Nucleus accumbens (tissue), 56 donors: ENCODE results near the gene KNCN.

ENCODE experiments used
- DNase-seq, 56 donors: peaks; one replicate each; lab custom pipeline; 2025; lab: John Stamatoyannopoulos, UW

Gene KNCN

GRCh38 chr1:46569884-46570725, 18.7 kb upstream of the KNCN start:
- DNase-seq, result no peak

GRCh38 chr1:46569116-46569515, 17.7 kb upstream of the KNCN start:
- no peak for DNase-seq

- DNase-seq, result no peak
Observed at GRCh38 chr1:46568461-46568891, 17.0 kb upstream of the KNCN start.

- DNase-seq, result peak in 1 of 56 donors; percentile 36
Observed at GRCh38 chr1:46563341-46563740, 11.9 kb upstream of the KNCN start.

GRCh38 chr1:46562498-46562897, 11.1 kb upstream of the KNCN start:
- no peak for DNase-seq

- no peak for DNase-seq
Observed at GRCh38 chr1:46558966-46559365, 7.5 kb upstream of the KNCN start.

- DNase-seq, result peak in 12 of 56 donors; percentile 11 to 59 (median 30)
Observed at GRCh38 chr1:46558141-46558963, 6.9 kb upstream of the KNCN start.

GRCh38 chr1:46557403-46557802, 6.0 kb upstream of the KNCN start:
- no peak for DNase-seq

- DNase-seq, result no peak
Observed at GRCh38 chr1:46556822-46557221, 5.4 kb upstream of the KNCN start.

GRCh38 chr1:46555826-46556619, 4.6 kb upstream of the KNCN start:
- DNase-seq, result no peak

- peak in 5 of 56 donors; percentile 16 to 45 (median 25) for DNase-seq
Observed at GRCh38 chr1:46554597-46555381, 3.3 kb upstream of the KNCN start.

- no peak for DNase-seq
Observed at GRCh38 chr1:46554236-46554596, 2.8 kb upstream of the KNCN start.

GRCh38 chr1:46553506-46553905, 2.1 kb upstream of the KNCN start:
- DNase-seq, result no peak

GRCh38 chr1:46552357-46553237, 1.1 kb upstream of the KNCN start:
- no peak for DNase-seq

- no peak for DNase-seq
Observed at GRCh38 chr1:46550751-46551231, 656 bp downstream of the KNCN start.

GRCh38 chr1:46549697-46550681, 1.5 kb downstream of the KNCN start:
- DNase-seq, result peak in 36 of 56 donors; percentile 17 to 81 (median 52)
